AG10803 (cell line): ENCODE measurements around the gene SCAMP1.

Experiments
- DNase-seq: peaks from one replicate; pipeline ENCODE4 v3.0.0; 2010; ENCODE audit warnings: low read depth
- H3K4me3 ChIP-seq: 2 replicates; pipeline ENCODE4 v1.5.1; 2011; ENCODE audit warnings: mild to moderate bottlenecking, low read length, control low read depth
- CTCF ChIP-seq: conservative IDR thresholded peaks from 2 replicates; pipeline ENCODE4 v1.5.1; 2011; ENCODE audit warnings: mild to moderate bottlenecking, low read length, control low read depth, inconsistent platforms

SCAMP1 gene

DNA sequence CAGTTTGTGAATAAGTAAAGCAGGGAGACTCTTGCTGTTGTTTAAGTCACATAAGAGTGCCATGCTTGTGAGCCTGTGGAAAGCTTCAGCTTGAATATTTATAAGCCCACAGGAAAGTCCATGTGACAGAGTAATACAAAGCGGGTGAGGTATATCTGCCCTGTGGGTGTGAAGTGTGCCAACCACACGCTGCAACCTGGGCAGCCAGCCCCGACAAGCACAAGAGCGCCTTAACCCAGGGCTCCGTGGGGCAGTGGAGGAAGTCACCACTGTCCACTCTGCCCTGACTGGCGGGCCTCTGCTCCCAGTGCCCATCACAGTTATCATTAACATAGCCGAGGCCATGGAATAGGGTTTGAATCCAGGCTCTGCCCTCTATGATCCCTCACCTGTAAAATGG is 132.2 kb downstream of the SCAMP1 start:
- no peak for TF ChIP-seq CTCF
- no peak overlapping the region for H3K4me3 ChIP-seq
- DNase-seq, result no peak

- no peak for TF ChIP-seq CTCF
- no peak for DNase-seq
- no peak overlapping the region for H3K4me3 ChIP-seq
These were observed 135.4 kb downstream of the SCAMP1 start for GRCh38 chr5:78495800-78496199.

DNA sequence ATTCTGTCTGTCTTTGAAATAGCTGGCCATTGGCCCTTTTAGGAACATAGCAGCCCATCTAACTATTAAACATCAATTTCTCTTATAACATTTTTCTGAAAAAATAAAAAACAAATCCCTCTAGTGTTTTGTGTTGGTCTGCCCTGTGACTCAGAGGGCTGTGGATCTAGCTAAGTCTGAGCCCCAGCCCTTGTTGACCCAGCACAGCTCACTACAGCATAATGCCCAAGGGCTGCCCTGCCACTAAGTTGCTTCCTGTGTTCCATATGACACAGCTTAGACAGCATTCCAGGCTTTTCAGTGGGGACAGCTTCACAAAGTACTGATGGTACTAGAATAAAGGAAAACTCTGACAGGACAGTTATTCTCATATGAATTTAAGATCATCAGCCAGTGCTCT is 136.0 kb downstream of the SCAMP1 start:
- H3K4me3 ChIP-seq, result no peak overlapping the region
- TF ChIP-seq CTCF, result no peak
- DNase-seq, result peak; percentile 40

- DNase-seq, result no peak
- no peak for TF ChIP-seq CTCF
- H3K4me3 ChIP-seq, result no peak overlapping the region
These were observed 137.4 kb downstream of the SCAMP1 start for GRCh38 chr5:78497573-78498533.

DNA sequence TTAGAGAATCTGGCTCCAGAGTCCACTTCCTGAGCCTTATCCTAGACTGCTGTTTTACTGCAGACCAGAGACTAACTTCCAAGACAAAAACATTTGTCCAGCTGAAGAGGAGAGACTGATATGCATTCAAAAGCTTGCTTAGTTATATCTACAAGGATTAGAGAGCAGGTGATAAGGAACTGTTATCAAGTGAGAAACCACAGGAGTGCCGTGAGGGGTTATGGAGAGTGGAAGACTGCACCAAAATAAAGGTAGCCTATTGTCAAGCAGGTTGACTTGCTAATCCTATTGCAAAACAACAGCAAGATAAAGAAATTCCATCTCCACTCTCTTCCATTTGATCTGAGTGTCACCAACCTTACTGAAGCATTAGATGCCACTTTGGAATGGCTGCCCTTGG is 139.1 kb downstream of the SCAMP1 start:
- no peak overlapping the region for H3K4me3 ChIP-seq
- DNase-seq, result no peak
- no peak for TF ChIP-seq CTCF

DNA sequence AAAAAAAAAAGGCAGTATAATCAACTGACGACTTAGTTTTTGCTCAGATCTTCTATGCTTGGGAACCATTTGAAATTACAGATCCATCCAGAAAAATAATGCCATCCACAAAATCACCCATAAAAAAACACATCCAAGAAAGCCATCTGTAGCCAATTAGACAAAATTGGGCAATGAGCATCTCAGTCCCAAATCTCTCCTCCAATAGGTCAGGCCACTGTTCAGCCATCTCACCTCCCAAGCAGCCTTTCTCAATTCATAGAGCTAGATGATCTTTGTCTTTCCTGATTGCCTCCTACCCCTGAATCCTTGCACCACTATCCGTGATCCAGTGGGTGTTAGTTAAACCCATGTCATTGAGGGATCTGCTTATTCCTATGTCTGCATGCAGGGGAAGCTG is 139.6 kb downstream of the SCAMP1 start:
- H3K4me3 ChIP-seq, result no peak overlapping the region
- TF ChIP-seq CTCF, result no peak
- peak; percentile 65 for DNase-seq

GRCh38 chr5:78500871-78501270 is 140.5 kb downstream of the SCAMP1 start:
- no peak for DNase-seq
- no peak overlapping the region for H3K4me3 ChIP-seq
- no peak for TF ChIP-seq CTCF
